ENCODE data around the gene KSR1. TPM values are rescaled to one million over a fixed set of nuclear protein-coding genes. Genes with fewer than 3 reads are reported as not detected.

KSR1 gene
- total and polyA plus RNA-seq, 10 of the 15 experiments (the other 5 are each of a cell fraction or from before 2014, with no cell fraction given): 0.97 to 66.6 (median 22.9) TPM

DNA sequence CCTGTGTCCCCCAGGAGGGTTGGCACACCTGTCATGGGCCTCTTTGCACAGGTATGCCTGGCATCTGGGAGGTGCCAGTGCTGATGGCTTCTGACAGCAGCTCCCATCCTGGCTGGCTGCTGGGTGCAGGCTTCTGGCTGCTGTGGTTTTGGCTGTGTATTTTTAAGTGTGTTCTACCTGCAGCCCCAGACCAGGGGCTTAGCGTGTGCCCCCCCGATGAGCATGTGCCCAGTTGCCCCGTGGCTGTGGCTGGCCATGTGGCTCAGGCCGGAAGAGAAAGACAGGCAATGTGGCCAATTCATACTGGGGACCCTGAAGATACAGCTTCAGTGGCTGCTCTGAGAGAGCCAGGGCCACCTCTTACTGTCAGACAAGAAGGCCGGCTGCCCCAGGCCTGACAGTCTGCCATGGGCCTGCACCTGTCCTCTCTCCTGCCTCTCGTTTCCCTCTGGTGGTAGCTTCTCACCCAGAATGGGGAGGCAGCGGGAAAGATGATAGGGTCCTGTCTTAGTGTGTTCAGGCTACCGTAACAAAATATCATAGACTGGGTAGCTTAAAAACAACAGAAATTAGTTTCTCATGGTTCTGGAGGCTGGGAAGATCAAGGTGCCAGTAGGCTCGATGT lies 137.1 kb downstream of the KSR1 start:
- ChIA-PET POLR2A (no interaction called here), CTCF (interaction anchor here (1.1 to 1.5 kb wide), 2 partner anchors 9 to 48 kb away, joined by 3 to 5 read pairs; no protein-coding TSS in a partner anchor), RAD21 (ENCODE audit: unreplicated experiment) (interaction anchor here (0.9 kb wide), 1 partner anchor 28 kb away, joined by 3 read pairs; no protein-coding TSS in a partner anchor), SMC1A (ENCODE audit: uncharacterized antibody, unreplicated experiment) (interaction anchor here (0.8 to 1.3 kb wide), 3 partner anchors 135 to 239 kb away, joined by 3 to 5 read pairs (median 3); no protein-coding TSS in a partner anchor)
- Histone ChIP-seq H3K9me3 (replicated peaks; ENCODE audit: control insufficient read depth, insufficient read depth, low read length) (no peaks in the 10 kb centered on the region), H3K4me3 (no peak overlapping the region), H4K20me1 (ENCODE audit: control insufficient read depth, insufficient read depth) (no peaks in the 10 kb centered on the region), H3K36me3 (ENCODE audit: control insufficient read depth in 2 of 2, insufficient read depth in 2 of 2, low read length in 1 of 2) (peaks cover 4 to 31% of the 10 kb centered on the region in 2 experiments; a peak in 3 of 4 replicates), H3K79me2 (ENCODE audit: control insufficient read depth, insufficient read depth, low read length) (no peaks in the 10 kb centered on the region), H3K4me1 (ENCODE audit: control insufficient read depth, insufficient read depth, low read length) (no peaks in the 10 kb centered on the region), H3K9ac (ENCODE audit: control insufficient read depth, insufficient read depth, low read length) (no peak overlapping the region), H3K27me3 (replicated peaks in 1 of 2; ENCODE audit: control insufficient read depth in 2 of 2, insufficient read depth in 2 of 2, low read length in 1 of 2) (no peaks in the 10 kb centered on the region), H3K4me2 (ENCODE audit: control insufficient read depth, insufficient read depth) (no peak overlapping the region), H2AFZ (ENCODE audit: control insufficient read depth, low read depth, low read length) (no peak overlapping the region), H3K27ac (ENCODE audit: control insufficient read depth, insufficient read depth) (no peak overlapping the region)
- in situ Hi-C loops (cut with MboI) (no loop called here), intact Hi-C loops (cut with micrococcal nuclease; ENCODE audit: unreplicated experiment) (no loop called here)
- BruUV-seq (replicated peaks): no TSS peak
- ATAC-seq (no peak), FAIRE-seq (no peak), DNase-seq (ENCODE audit: low read depth, low spot score) (no peak)
- TF ChIP-seq RAD21 (IDR thresholded peaks at IDR 0.05; ENCODE audit: insufficient read depth, low read depth, low read length) (0 out of 2 replicates have a peak, but pooled peaks have one; percentile 20), JUND (IDR thresholded peaks at IDR 0.05; ENCODE audit: low read depth, low read length) (no peak), HDGF (IDR thresholded peaks at IDR 0.05) (no peak), EP300 (IDR thresholded peaks at IDR 0.05; ENCODE audit: borderline replicate concordance in 1 of 2, control insufficient read depth in 1 of 2, low read depth in 2 of 2, low read length in 2 of 2) (no peak)
- TF ChIP-seq, protein P1, sequence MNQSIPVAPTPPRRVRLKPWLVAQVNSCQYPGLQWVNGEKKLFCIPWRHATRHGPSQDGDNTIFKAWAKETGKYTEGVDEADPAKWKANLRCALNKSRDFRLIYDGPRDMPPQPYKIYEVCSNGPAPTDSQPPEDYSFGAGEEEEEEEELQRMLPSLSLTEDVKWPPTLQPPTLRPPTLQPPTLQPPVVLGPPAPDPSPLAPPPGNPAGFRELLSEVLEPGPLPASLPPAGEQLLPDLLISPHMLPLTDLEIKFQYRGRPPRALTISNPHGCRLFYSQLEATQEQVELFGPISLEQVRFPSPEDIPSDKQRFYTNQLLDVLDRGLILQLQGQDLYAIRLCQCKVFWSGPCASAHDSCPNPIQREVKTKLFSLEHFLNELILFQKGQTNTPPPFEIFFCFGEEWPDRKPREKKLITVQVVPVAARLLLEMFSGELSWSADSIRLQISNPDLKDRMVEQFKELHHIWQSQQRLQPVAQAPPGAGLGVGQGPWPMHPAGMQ (IDR thresholded peaks at IDR 0.05; ENCODE audit: borderline replicate concordance): no peak
- TF ChIP-seq, protein P2, sequence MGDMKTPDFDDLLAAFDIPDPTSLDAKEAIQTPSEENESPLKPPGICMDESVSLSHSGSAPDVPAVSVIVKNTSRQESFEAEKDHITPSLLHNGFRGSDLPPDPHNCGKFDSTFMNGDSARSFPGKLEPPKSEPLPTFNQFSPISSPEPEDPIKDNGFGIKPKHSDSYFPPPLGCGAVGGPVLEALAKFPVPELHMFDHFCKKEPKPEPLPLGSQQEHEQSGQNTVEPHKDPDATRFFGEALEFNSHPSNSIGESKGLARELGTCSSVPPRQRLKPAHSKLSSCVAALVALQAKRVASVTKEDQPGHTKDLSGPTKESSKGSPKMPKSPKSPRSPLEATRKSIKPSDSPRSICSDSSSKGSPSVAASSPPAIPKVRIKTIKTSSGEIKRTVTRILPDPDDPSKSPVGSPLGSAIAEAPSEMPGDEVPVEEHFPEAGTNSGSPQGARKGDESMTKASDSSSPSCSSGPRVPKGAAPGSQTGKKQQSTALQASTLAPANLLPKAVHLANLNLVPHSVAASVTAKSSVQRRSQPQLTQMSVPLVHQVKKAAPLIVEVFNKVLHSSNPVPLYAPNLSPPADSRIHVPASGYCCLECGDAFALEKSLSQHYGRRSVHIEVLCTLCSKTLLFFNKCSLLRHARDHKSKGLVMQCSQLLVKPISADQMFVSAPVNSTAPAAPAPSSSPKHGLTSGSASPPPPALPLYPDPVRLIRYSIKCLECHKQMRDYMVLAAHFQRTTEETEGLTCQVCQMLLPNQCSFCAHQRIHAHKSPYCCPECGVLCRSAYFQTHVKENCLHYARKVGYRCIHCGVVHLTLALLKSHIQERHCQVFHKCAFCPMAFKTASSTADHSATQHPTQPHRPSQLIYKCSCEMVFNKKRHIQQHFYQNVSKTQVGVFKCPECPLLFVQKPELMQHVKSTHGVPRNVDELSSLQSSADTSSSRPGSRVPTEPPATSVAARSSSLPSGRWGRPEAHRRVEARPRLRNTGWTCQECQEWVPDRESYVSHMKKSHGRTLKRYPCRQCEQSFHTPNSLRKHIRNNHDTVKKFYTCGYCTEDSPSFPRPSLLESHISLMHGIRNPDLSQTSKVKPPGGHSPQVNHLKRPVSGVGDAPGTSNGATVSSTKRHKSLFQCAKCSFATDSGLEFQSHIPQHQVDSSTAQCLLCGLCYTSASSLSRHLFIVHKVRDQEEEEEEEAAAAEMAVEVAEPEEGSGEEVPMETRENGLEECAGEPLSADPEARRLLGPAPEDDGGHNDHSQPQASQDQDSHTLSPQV (IDR thresholded peaks at IDR 0.05): no peak
- WGBS (ENCODE audit: insufficient coverage, insufficient replicate concordance, low lambda C conversion rate, missing lambda C conversion rate): over 99% methylated on average over 9 of the region's 9 CpGs

Data from GM12878 (cell line).